D721Med (cell line): Measurements from ENCODE around the gene RBM44.

ENCODE experiments used
- DNase-seq: peaks from one replicate; pipeline ENCODE4 v3.0.0; 2011; ENCODE audit warnings: low spot score; ENCODE audit not compliant: insufficient read length
- FAIRE-seq: peaks from 2 replicates; lab custom pipeline; 2011; peaks lifted over from hg19 to GRCh38; lab: Jason Lieb, UNC
- TF ChIP-seq, protein P1 (sequence below): IDR thresholded peaks from 2 replicates; pipeline ENCODE4 v1.5.1; 2012; ENCODE audit warnings: mild to moderate bottlenecking, control low read depth; ENCODE audit not compliant: insufficient read depth; ENCODE audit errors: missing control alignments

Gene RBM44

DNA sequence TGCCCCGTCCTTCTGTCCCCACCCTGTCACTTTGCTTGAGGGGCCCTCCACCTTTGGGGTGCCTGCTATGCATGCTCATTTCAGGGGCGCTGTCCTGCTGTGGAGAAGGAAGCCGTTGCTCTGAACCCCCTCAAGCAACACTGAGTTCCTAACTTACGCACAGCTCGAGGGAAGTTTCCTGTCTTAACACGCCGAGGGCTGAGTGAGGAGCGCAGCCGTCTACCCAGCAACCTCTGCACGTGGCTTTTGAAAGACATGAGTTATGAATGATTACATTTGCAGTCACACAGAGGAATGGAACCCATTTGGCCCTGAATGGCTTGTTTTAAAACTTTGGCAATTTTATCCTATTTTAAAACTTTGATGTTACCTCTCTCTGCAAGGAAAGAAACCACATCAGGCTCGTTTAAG is 74.8 kb downstream of the RBM44 start:
- no peak for DNase-seq
- no peak for FAIRE-seq
- TF ChIP-seq, protein P1, sequence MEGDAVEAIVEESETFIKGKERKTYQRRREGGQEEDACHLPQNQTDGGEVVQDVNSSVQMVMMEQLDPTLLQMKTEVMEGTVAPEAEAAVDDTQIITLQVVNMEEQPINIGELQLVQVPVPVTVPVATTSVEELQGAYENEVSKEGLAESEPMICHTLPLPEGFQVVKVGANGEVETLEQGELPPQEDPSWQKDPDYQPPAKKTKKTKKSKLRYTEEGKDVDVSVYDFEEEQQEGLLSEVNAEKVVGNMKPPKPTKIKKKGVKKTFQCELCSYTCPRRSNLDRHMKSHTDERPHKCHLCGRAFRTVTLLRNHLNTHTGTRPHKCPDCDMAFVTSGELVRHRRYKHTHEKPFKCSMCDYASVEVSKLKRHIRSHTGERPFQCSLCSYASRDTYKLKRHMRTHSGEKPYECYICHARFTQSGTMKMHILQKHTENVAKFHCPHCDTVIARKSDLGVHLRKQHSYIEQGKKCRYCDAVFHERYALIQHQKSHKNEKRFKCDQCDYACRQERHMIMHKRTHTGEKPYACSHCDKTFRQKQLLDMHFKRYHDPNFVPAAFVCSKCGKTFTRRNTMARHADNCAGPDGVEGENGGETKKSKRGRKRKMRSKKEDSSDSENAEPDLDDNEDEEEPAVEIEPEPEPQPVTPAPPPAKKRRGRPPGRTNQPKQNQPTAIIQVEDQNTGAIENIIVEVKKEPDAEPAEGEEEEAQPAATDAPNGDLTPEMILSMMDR = no peak

DNA sequence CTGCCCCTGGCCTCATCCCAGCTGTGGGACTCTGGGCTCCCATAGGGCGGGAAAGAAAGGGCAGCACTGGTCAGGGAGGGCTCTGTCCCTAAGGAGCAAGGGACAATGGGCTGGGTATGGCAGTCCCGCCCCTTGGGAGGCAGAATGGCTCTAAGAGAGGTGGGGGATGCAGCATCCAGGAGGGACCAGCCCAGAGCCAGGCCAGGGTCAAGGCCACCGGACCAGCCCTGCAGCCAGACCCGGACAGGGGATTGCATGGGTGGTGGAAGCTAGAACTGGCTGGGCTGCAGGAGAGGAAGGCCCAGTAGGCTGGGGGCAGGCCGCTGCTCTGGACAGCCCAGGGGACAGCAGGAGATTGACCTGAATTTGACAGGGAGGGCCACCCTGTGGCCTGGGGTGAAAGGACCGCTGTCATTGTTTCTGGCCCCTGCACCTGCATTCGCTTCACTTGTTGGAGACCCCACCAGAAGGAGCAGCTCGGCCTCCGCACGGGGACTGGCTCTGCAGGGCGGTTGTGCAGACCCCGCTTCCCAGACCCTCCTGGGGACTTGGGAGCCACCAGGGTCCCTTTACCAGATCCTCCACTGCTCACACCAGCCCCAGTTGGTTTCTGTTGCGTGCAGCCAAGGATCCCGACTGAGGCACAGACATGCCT is 75.4 kb downstream of the RBM44 start:
- TF ChIP-seq, protein P1 = no peak
- FAIRE-seq (no peak), DNase-seq (no peak)

DNA sequence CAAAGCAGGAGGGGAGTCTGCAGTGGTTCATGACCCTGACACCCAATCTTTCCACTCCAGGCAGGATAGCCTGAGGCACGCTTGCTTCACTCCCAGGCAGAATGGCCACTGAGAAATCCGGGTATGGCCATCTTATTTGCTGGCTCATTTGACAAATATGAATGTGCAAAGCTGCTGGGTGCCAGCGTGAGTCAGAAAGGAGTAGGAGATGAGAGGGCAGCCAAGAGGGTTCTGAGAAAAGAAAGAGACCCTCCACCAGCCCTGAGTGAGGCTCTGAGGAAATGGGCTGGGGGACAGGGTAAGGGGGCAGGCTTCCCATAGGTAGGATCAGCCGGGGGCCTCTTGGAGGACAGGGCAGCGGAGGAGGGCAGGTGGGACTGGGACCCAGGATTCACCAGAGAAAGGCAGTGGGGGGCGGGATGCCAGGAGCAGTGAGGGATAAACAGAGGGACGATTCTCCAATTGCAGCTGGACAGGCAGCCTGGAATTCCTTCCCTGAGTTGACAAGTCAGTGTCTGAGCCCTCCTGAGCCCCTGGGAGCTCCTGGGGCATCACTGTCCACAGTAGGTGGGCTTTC is 76.1 kb downstream of the RBM44 start:
- no peak for DNase-seq

DNA sequence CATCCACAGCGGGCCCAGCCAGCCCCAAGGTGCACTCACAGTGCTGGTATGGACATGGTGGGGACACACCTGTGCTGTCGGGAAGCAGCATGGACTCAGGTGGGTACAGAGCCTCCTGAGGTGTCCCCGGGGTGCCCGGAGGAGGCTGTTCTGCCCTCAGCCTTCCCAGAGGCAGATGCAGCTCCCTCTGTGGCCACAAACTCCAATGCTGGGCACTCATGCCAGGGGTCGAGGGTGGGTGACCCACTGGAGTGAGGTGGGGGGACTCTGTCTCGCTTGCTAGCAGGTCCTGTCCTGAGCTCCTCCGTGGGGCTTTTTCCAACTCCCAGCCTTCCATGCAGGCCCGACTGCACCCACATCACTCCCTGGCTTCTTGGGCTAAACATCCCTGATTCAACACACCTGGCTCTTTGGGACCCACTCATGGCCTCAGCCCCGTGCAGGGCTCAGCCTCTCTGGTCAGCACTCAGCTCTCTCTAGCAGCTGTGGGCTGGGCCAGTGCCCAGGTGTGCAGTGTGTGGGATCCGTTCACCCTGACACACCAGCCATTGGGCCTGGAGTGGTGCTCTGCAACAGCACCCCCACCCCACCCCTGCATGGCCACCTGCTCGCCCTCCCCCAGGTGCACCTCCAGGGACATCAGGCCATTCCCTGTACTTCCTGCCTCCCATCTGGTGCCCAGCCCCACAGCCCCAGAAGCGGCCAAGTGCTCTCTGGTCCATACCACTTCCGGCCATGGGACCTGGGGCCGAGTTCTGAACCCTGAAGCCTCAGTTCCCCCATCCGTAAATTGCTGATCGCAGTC is 76.9 kb downstream of the RBM44 start:
- FAIRE-seq (no peak), DNase-seq (no peak)
- TF ChIP-seq, protein P1 = no peak

More for the DNA sequence above, 76.1 kb downstream of the RBM44 start:
- TF ChIP-seq, protein P1 = no peak
- FAIRE-seq = no peak

DNA sequence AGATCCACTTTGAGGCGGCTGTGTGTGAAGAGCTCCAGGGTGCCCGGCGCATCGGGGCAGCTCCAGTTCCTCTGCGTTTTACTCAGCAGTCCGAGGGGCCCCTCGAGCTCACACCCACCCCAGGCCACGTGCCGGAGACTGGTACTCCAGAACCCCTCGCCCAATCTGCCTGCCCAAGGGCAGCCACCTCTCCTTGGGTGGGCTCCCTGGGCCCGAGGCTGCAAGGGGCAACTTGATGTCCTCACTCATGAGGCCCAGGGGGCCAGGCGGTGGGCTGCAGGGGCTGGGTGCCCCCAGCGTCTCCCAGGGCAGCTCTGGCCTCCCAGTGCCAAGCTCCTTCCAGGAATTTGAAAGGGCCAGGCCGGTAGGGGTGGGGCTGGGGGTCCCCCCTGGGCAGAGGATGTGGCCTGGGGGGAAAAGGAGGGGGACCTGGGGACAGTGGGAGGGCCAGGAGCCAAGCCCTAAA is 77.5 kb downstream of the RBM44 start:
- DNase-seq (no peak), FAIRE-seq (no peak)
- TF ChIP-seq, protein P1 = no peak

DNA sequence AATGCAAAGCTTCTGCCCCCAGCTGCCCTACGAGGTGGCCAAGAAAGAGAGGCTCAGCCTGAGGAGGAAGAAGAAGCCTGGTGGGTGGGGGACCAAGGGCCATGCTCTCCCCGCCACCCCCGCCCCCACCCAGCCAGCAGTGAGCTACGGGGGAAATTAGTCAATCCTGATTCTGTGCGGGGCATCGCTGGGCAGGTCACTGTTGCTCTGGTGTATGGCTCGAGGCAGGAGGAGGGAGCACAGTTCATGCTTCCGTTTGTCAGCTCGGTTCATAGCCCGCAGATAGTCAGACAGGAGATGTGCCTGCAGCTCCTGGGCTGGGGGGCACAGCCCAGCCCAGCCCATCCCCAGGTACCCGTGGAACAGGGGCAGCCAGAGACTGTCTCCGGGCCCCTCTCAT is 78.0 kb downstream of the RBM44 start:
- DNase-seq (no peak), FAIRE-seq (no peak)
- TF ChIP-seq, protein P1 = no peak
